Loucy (cell line): ENCODE data around the gene TGFBR3.
A peak's percentile ranks its signal among the peaks of the same experiment; 100 is the strongest.

Experiments
- H2AFZ ChIP-seq: fragments of 200-600 bp; sonication (generic); 2 replicates; pipeline ENCODE4 v1.6.0; 2016; ENCODE audit warnings: antibody characterized with exemption, mild to moderate bottlenecking, low read length, moderate library complexity
- H3F3A ChIP-seq: fragments of 200-600 bp; 2 replicates; pipeline ENCODE4 v1.6.0; 2016; ENCODE audit warnings: antibody characterized with exemption, low read depth, mild to moderate bottlenecking
- H3K27me3 ChIP-seq: fragments of 200-600 bp; sonication (generic); 2 replicates; pipeline ENCODE4 v1.6.1; 2014; ENCODE audit warnings: low read length, mild to moderate bottlenecking; ENCODE audit not compliant: insufficient read depth, poor library complexity, severe bottlenecking
- H3K36me3 ChIP-seq: fragments of 200-600 bp; sonication (generic); 2 replicates; pipeline ENCODE4 v1.6.1; 2016; ENCODE audit warnings: low read length; ENCODE audit not compliant: insufficient read depth
- H3K4me1 ChIP-seq: fragments of 200-600 bp; sonication (generic); 2 replicates; pipeline ENCODE4 v1.5.1; 2014; ENCODE audit warnings: low read length, mild to moderate bottlenecking; ENCODE audit not compliant: insufficient read depth, poor library complexity, severe bottlenecking
- H3K4me2 ChIP-seq: fragments of 200-600 bp; sonication (generic); 2 replicates; pipeline ENCODE4 v1.6.0; 2014; ENCODE audit warnings: antibody characterized with exemption, low read length, low read depth, mild to moderate bottlenecking; ENCODE audit not compliant: poor library complexity, severe bottlenecking
- H3K4me3 ChIP-seq: fragments of 200-600 bp; sonication (generic); 2 replicates; pipeline ENCODE4 v1.5.1; 2014; ENCODE audit warnings: low read length, mild to moderate bottlenecking, mixed read lengths; ENCODE audit not compliant: poor library complexity, severe bottlenecking
- H3K79me2 ChIP-seq: fragments of 200-600 bp; sonication (generic); 2 replicates; pipeline ENCODE4 v1.6.1; 2014; ENCODE audit warnings: low read length; ENCODE audit not compliant: insufficient read depth
- H3K9ac ChIP-seq: fragments of 200-600 bp; sonication (generic); 2 replicates; pipeline ENCODE4 v1.6.0; 2014; ENCODE audit warnings: mild to moderate bottlenecking, low read depth, low read length, moderate library complexity; ENCODE audit not compliant: poor library complexity, severe bottlenecking
- H3K9me2 ChIP-seq: fragments of 200-600 bp; sonication (generic); replicated peaks from 2 replicates; pipeline ENCODE4 v1.6.1; 2016; ENCODE audit warnings: low read depth, low read length, mixed read lengths
- H3K9me3 ChIP-seq: fragments of 200-600 bp; sonication (generic); 2 replicates; pipeline ENCODE4 v1.6.1; 2014; ENCODE audit warnings: mild to moderate bottlenecking, antibody characterized with exemption, low read length, low read depth; ENCODE audit not compliant: insufficient read depth
- H4K20me1 ChIP-seq: fragments of 200-600 bp; sonication (generic); 2 replicates; pipeline ENCODE4 v1.6.0; 2014; ENCODE audit warnings: antibody characterized with exemption, low read length, mild to moderate bottlenecking; ENCODE audit not compliant: insufficient read depth, poor library complexity, severe bottlenecking
- EZH2phosphoT487 ChIP-seq: fragments of 200-600 bp; IDR thresholded peaks from 2 replicates; pipeline ENCODE4 v1.6.1; 2018; ENCODE audit warnings: antibody characterized with exemption, mild to moderate bottlenecking, moderate library complexity, borderline replicate concordance
- TF ChIP-seq, protein P1 (sequence below): fragments of 200-600 bp; sonication (generic); conservative IDR thresholded peaks from 2 replicates; pipeline ENCODE4 v1.5.1; 2014; ENCODE audit warnings: mild to moderate bottlenecking, antibody characterized with exemption, low read length

The TGFBR3 gene

DNA sequence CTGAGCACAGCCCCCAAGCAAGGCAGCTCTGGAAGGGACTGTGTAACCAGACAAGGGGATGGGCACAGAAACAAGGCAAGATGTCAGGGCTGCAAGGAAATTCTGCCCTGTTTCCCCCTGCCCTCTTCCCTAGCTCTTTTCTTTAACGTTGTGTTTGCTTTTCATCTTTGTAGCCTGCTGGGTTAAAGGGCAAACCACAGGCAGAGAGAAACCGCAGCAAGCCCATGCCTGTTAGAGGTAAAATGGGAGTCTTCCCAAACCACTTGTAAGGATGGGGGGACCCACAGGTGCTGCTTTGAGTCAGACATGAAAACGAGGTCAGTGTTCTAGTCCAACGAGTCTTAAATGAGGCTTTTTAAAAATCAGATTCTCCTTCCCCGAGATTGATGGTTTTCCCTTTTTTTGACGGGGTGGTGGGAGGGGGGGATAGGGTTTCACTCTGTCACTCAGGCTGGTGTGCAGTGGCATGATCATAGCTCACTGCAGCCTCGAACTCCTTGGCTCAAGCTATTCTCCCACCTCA is 13.3 kb downstream of the TGFBR3 start:
- peaks cover 20% of the 10 kb centered on the region for H3K4me1 ChIP-seq
- no peaks in the 10 kb centered on the region for H3K9me2 ChIP-seq
- TF ChIP-seq EZH2phosphoT487, result no peak
- TF ChIP-seq, protein P1, sequence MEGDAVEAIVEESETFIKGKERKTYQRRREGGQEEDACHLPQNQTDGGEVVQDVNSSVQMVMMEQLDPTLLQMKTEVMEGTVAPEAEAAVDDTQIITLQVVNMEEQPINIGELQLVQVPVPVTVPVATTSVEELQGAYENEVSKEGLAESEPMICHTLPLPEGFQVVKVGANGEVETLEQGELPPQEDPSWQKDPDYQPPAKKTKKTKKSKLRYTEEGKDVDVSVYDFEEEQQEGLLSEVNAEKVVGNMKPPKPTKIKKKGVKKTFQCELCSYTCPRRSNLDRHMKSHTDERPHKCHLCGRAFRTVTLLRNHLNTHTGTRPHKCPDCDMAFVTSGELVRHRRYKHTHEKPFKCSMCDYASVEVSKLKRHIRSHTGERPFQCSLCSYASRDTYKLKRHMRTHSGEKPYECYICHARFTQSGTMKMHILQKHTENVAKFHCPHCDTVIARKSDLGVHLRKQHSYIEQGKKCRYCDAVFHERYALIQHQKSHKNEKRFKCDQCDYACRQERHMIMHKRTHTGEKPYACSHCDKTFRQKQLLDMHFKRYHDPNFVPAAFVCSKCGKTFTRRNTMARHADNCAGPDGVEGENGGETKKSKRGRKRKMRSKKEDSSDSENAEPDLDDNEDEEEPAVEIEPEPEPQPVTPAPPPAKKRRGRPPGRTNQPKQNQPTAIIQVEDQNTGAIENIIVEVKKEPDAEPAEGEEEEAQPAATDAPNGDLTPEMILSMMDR, result no peak
- no peak overlapping the region for H3K9ac ChIP-seq
- H3K9me3 ChIP-seq, result no peaks in the 10 kb centered on the region
- H3K79me2 ChIP-seq, result no peaks in the 10 kb centered on the region
- H3K27me3 ChIP-seq, result no peaks in the 10 kb centered on the region
- H3K36me3 ChIP-seq, result no peaks in the 10 kb centered on the region
- H4K20me1 ChIP-seq, result no peaks in the 10 kb centered on the region
- peak overlapping the region; percentile 61 for H3K4me2 ChIP-seq
- H3F3A ChIP-seq, result no peaks in the 10 kb centered on the region
- H3K4me3 ChIP-seq, result peak overlapping the region; percentile 47
- H2AFZ ChIP-seq, result 0 out of 2 replicates have a peak overlapping the region, but pooled peaks have one; percentile 42

DNA sequence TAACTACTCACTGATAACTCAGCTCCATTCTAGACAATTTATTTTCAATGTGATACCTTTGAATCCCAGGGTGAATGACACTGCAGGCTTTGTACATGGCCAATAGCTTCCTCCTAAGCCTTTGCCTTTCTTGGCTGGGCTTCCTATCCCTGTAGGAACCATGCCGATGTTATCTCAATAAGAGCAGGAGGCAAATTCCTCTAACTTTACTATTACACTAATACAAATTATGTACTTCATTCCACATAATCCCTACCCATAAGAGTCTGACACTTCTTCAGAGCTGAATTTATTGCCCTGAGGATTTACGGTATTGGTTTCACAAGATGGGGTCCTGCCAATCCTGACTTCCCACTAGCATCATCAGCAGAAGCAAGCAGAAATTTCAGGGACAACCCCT is 14.0 kb downstream of the TGFBR3 start:
- no peaks in the 10 kb centered on the region for H3F3A ChIP-seq
- H3K79me2 ChIP-seq, result no peaks in the 10 kb centered on the region
- H2AFZ ChIP-seq, result no peak overlapping the region
- H4K20me1 ChIP-seq, result no peaks in the 10 kb centered on the region
- no peak overlapping the region for H3K9ac ChIP-seq
- H3K4me2 ChIP-seq, result peak overlapping the region; percentile 61
- H3K4me3 ChIP-seq, result peak overlapping the region; percentile 47
- no peaks in the 10 kb centered on the region for H3K9me3 ChIP-seq
- H3K4me1 ChIP-seq, result peaks cover 20% of the 10 kb centered on the region
- H3K36me3 ChIP-seq, result no peaks in the 10 kb centered on the region
- H3K27me3 ChIP-seq, result no peaks in the 10 kb centered on the region
- TF ChIP-seq, protein P1, result no peak
- TF ChIP-seq EZH2phosphoT487, result no peak
- H3K9me2 ChIP-seq, result no peaks in the 10 kb centered on the region

DNA sequence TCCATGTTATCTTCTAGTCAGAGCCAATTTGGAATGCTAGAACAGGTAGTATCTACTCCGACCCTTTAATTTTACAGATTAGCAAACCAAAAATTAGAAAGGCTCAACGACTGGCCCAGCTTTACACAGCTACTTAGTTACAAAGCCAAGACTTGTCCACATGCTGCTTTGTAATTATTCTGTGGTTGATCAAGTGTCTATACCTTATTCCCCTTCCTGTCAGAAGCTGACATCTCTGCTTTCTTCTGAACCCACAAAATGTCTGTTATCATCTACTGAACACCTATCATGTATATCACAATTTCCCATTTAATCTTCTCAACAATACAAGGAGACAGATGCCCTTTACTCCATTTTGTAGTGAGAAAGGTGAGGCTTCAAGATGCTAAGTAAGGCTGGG is 15.6 kb downstream of the TGFBR3 start:
- no peaks in the 10 kb centered on the region for H3K79me2 ChIP-seq
- no peaks in the 10 kb centered on the region for H3K9me2 ChIP-seq
- no peaks in the 10 kb centered on the region for H3K36me3 ChIP-seq
- H3K4me1 ChIP-seq, result peaks cover 20% of the 10 kb centered on the region
- H3K9ac ChIP-seq, result no peak overlapping the region
- no peaks in the 10 kb centered on the region for H4K20me1 ChIP-seq
- no peak overlapping the region for H3K4me2 ChIP-seq
- no peak overlapping the region for H3K4me3 ChIP-seq
- H3F3A ChIP-seq, result no peaks in the 10 kb centered on the region
- no peak overlapping the region for H2AFZ ChIP-seq
- H3K9me3 ChIP-seq, result no peaks in the 10 kb centered on the region
- no peaks in the 10 kb centered on the region for H3K27me3 ChIP-seq
- TF ChIP-seq, protein P1, result no peak
- no peak for TF ChIP-seq EZH2phosphoT487
